ENCODE measurements around the gene ONECUT3. TPM values are rescaled to one million over a fixed set of nuclear protein-coding genes. Genes with fewer than 3 reads are reported as not detected.
A peak's percentile ranks its signal among the peaks of the same experiment; 100 is the strongest.

ONECUT3 gene
- total and polyA plus RNA-seq, 9 of the 15 experiments (the other 6 are each of a cell fraction or from before 2014, with no cell fraction given) = not detected

DNA sequence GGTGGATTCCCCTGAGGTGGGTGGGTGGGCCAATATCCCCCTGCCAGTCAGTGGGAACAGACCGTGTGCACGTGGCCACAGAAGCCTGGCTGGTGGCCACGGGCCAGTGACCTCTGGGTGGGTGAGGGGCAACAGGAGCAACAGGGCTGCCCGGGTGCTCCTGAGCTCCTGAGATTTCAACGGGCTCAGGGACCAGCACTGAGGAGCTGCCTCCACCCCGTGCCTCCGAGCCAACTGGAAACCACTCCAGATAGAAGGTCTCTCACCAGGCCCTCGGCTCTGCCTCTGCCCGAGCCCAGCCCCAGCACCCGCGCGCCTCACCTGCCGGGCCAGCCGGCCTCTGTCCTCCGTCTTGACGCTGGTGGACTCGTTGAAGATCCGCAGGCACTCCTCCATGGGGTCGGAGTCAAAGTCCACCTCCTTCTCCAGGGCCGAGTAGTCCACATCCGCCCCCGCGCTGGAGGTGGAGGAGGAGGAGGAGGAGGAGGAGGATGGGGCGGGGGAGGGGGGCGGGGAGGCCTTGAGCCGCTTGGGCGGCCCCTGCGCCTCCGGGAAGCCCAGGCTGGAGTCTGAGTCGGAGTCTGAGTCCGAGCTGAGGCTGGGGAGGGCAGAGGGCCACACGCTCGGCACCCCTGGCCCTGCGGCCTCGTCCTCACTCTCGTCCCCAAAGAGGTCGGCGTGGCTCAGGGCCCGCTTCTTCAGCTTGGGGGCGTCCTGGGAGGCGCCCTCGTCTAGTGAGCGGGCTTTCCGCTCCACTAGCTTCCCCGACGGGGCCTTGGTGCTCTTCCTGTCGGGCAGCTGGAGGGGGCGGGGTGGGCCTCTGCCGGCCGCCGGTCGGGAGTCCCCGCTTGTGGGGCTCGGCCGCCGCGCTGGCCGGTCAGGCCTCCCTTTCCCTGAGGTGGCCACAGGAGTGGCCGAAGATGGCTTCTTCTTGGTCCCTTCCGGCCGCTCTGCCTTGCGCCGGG, 73.5 kb downstream of the ONECUT3 start (continued):
- peak; percentile 47; the same call in 1 of the 2 replicates for TF ChIP-seq ZFX (CRISPR knock-in tag; IDR thresholded peaks at IDR 0.05)
- 0 out of 2 replicates have a peak, but pooled peaks have one; percentile 37 for TF ChIP-seq ETV5 (CRISPR knock-in tag; IDR thresholded peaks at IDR 0.05; ENCODE audit: low read depth)
- peak; percentile 29 for TF ChIP-seq CCNT2 (IDR thresholded peaks at IDR 0.05; ENCODE audit: borderline replicate concordance, extremely low read depth, insufficient read length, low read depth, low read length)
- TF ChIP-seq ZNF12 (CRISPR knock-in tag; IDR thresholded peaks at IDR 0.05) = no peak
- TF ChIP-seq SMAD3 (CRISPR knock-in tag; conservative IDR thresholded peaks at IDR 0.05) = no peak
- TF ChIP-seq, protein P1, sequence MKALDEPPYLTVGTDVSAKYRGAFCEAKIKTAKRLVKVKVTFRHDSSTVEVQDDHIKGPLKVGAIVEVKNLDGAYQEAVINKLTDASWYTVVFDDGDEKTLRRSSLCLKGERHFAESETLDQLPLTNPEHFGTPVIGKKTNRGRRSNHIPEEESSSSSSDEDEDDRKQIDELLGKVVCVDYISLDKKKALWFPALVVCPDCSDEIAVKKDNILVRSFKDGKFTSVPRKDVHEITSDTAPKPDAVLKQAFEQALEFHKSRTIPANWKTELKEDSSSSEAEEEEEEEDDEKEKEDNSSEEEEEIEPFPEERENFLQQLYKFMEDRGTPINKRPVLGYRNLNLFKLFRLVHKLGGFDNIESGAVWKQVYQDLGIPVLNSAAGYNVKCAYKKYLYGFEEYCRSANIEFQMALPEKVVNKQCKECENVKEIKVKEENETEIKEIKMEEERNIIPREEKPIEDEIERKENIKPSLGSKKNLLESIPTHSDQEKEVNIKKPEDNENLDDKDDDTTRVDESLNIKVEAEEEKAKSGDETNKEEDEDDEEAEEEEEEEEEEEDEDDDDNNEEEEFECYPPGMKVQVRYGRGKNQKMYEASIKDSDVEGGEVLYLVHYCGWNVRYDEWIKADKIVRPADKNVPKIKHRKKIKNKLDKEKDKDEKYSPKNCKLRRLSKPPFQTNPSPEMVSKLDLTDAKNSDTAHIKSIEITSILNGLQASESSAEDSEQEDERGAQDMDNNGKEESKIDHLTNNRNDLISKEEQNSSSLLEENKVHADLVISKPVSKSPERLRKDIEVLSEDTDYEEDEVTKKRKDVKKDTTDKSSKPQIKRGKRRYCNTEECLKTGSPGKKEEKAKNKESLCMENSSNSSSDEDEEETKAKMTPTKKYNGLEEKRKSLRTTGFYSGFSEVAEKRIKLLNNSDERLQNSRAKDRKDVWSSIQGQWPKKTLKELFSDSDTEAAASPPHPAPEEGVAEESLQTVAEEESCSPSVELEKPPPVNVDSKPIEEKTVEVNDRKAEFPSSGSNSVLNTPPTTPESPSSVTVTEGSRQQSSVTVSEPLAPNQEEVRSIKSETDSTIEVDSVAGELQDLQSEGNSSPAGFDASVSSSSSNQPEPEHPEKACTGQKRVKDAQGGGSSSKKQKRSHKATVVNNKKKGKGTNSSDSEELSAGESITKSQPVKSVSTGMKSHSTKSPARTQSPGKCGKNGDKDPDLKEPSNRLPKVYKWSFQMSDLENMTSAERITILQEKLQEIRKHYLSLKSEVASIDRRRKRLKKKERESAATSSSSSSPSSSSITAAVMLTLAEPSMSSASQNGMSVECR (CRISPR knock-in tag; IDR thresholded peaks at IDR 0.05) = peak; percentile 19
- no peak for TF ChIP-seq SAFB (IDR thresholded peaks at IDR 0.05; ENCODE audit: borderline replicate concordance, low read depth, low read length)
- no peak for TF ChIP-seq NCOA1 (IDR thresholded peaks at IDR 0.05; ENCODE audit: low read depth)
- no peak for TF ChIP-seq JUNB (CRISPR knock-in tag; conservative IDR thresholded peaks at IDR 0.05)
- TF ChIP-seq KDM1A (IDR thresholded peaks at IDR 0.05) = no peak
- TF ChIP-seq SREBF2 (CRISPR knock-in tag; IDR thresholded peaks at IDR 0.05) = no peak
- TF ChIP-seq FOXA3 (CRISPR knock-in tag; conservative IDR thresholded peaks at IDR 0.05 in 1 of 2, IDR thresholded peaks at IDR 0.05 in 1 of 2) = no peak
- peak; percentile 45; the same call in 1 of the 2 replicates for TF ChIP-seq NCOA6 (IDR thresholded peaks at IDR 0.05)
- TF ChIP-seq NR2C2 (CRISPR knock-in tag; IDR thresholded peaks at IDR 0.05) = no peak
- peak; percentile 34; the same call in 1 of the 2 replicates for TF ChIP-seq NR2C2 (tag; IDR thresholded peaks at IDR 0.05)
- TF ChIP-seq ZNF695 (CRISPR knock-in tag; IDR thresholded peaks at IDR 0.05) = no peak
- 0 out of 2 replicates have a peak, but pooled peaks have one; percentile 16 for TF ChIP-seq GABPB1 (CRISPR knock-in tag; IDR thresholded peaks at IDR 0.05)
- no peak for TF ChIP-seq FOSL1 (tag; conservative IDR thresholded peaks at IDR 0.05)
- no peak for TF ChIP-seq TRIM24 (IDR thresholded peaks at IDR 0.05)
- no peak for TF ChIP-seq ZKSCAN8 (CRISPR knock-in tag; IDR thresholded peaks at IDR 0.05)
- TF ChIP-seq GABPB2 (CRISPR knock-in tag; conservative IDR thresholded peaks at IDR 0.05) = no peak
- TF ChIP-seq, protein P2, sequence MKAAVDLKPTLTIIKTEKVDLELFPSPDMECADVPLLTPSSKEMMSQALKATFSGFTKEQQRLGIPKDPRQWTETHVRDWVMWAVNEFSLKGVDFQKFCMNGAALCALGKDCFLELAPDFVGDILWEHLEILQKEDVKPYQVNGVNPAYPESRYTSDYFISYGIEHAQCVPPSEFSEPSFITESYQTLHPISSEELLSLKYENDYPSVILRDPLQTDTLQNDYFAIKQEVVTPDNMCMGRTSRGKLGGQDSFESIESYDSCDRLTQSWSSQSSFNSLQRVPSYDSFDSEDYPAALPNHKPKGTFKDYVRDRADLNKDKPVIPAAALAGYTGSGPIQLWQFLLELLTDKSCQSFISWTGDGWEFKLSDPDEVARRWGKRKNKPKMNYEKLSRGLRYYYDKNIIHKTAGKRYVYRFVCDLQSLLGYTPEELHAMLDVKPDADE (conservative IDR thresholded peaks at IDR 0.05; ENCODE audit: control insufficient read depth, low read depth, low read length) = peak; percentile 50; the same call in 1 of the 2 replicates
- TF ChIP-seq XRCC5 (IDR thresholded peaks at IDR 0.05; ENCODE audit: low read depth, low read length) = no peak
- peak; percentile 12; the same call in 1 of the 2 replicates for TF ChIP-seq MBD2 (IDR thresholded peaks at IDR 0.05; ENCODE audit: borderline replicate concordance, low read depth)
